ENCODE measurements around the gene PARVB. TPM values are rescaled to one million over a fixed set of nuclear protein-coding genes. Genes with fewer than 3 reads are reported as not detected.

Gene PARVB
- total RNA-seq, 2 experiments from 2014 or later: 42.7 to 45.9 TPM

DNA sequence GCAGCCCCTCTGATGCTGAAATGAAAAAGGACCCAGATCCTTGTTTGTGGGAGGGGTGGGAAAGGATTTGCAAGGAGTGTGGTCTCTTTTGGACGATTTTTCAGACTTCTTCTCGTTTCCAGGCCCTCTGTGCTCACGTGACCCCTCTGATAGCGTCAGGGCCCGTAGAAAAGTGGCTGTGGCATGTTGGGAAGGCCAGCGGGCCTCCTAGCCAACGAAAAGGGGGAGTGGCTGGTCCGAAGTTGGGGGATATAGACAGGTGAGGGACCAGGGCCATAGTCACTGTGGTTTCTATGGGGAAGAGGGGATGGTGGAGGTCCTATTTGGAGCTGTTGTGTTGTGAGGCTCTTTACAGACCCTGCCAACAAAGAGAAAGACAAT, 6.6 kb downstream of the PARVB start:
- Mint-ChIP-seq H3K27me3 (peaks cover 3% of the 10 kb centered on the region), H3K36me3 (ENCODE audit: low read depth) (no peaks in the 10 kb centered on the region), H3K4me1 (peaks cover 32% of the 10 kb centered on the region), H3K27ac (no peak overlapping the region), H3K9me3 (ENCODE audit: low read depth) (no peaks in the 10 kb centered on the region), H3K4me3 (no peak overlapping the region)
- DNase-seq (no peak), ATAC-seq (no peak)
- intact Hi-C loops (cut with DNase I, micrococcal nuclease): loop anchor here in 1 of 2 experiments (1.0 kb wide), 1 partner anchor 77 kb away; no protein-coding TSS in a partner anchor
- ChIA-PET CTCF (no interaction called here), POLR2A (no interaction called here)

DNA sequence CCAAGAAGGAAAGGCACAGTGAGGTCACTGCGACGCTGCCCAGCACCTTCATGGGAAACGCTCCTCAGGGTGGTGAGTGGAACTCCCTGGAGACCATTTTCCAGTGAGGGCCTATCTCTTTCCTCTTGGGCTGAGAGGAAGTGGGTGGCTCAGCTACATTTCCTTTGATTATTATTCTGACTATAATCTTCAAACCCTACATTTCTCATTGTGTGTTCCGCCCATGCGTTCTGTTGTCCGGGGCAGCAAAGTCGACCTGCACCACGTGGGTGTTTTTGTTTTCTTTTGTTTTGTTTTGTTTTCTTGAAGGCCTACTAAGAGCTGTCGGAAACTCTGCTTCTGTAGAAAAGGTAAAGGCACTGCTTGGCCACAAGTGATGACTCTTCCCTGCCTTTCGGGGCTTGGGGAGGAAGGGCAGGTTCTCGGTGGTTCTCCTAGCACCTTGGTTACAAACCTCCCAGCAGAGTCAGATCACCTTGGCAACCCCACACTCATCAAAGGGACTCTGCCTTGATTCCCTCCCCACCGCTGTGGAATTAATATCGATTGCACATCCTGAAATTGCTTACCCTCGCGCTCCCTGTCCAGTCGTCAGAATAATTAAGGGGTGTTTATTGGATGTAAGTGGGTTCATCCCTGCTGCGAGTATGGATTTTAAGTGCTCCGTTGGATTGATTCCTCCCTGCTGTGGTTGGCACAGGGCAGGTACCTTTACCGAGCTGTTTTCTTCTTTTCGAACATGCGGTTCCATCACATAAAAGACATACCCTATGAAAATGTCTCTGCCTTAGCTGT, 7.3 kb downstream of the PARVB start:
- DNase-seq: peak; percentile 48
- CTCF ChIA-PET: interaction anchor here (1.1 kb wide), 1 partner anchor 595 kb away, joined by 3 read pairs; no protein-coding TSS in a partner anchor
- Mint-ChIP-seq H3K4me1 (peaks cover 27% of the 10 kb centered on the region), H3K27me3 (peaks cover 2% of the 10 kb centered on the region), H3K4me3 (no peak overlapping the region), H3K9me3 (ENCODE audit: low read depth) (no peaks in the 10 kb centered on the region), H3K36me3 (ENCODE audit: low read depth) (no peaks in the 10 kb centered on the region), H3K27ac (peak overlapping the region; percentile 53)
- intact Hi-C loops (cut with DNase I, micrococcal nuclease): loop anchor here in 1 of 2 experiments (1.0 kb wide), 1 partner anchor 76 kb away; no protein-coding TSS in a partner anchor
- POLR2A ChIA-PET: no interaction called here
- ATAC-seq: peak; percentile 58

DNA sequence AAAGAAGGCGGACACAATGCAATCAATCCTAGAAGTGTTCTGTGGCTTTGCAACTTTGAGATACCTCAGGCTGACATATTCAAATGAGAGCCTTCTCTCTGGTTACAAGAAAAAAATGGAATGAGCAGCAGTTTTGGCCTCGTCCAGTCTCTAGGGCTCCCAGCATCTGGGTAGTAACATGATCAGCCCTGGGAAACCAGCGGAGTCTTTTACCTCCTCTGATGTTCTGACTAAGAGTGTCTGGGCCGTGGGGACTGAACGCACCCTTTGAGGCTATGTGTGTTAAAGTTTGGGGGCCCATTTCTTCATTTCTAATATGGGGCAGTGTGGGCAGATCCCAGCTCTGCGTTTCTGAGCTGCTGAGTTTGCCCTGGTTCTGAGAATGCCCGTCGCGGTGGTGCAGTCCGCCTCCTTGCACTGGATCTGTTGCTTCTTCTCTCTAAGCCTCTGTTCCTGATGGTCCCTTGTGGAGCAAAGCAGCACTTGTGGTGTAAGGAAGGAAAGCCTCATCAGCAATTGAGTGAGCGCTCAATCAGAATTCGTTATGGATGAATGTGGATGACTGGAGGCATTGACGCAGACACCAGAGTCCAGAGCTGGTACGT, 8.1 kb downstream of the PARVB start:
- CTCF ChIA-PET: interaction anchor here (1.1 kb wide), 1 partner anchor 594 kb away, joined by 3 read pairs; no protein-coding TSS in a partner anchor
- POLR2A ChIA-PET: no interaction called here
- H3K9me3 Mint-ChIP-seq (ENCODE audit: low read depth): no peaks in the 10 kb centered on the region
- ATAC-seq: no peak
- H3K27me3 Mint-ChIP-seq: no peaks in the 10 kb centered on the region
- H3K4me3 Mint-ChIP-seq: no peak overlapping the region
- H3K4me1 Mint-ChIP-seq: peaks cover 19% of the 10 kb centered on the region
- intact Hi-C loops (cut with DNase I, micrococcal nuclease): no loop called here
- H3K27ac Mint-ChIP-seq: no peak overlapping the region
- no peak for DNase-seq
- H3K36me3 Mint-ChIP-seq (ENCODE audit: low read depth): no peaks in the 10 kb centered on the region

DNA sequence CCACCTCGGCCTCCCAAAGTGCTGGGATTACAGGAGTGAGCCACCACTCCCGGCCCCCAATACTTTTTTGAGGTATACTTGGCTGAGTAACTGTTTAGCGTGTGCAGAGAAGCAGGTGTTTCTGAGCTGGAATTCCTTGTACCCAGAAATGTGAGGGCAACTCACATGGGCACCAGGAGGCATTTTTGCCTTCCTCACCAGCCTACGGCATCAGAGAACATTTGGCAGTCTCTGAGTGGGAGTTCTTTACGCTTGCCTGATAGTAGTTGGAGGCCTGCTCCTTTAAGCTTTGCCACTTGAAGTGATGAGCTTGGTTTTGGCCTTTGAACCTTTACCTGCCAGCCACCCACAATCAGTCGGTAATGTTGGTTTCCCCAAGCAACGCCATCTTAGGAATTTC, 9.2 kb downstream of the PARVB start:
- H3K27me3 Mint-ChIP-seq: no peaks in the 10 kb centered on the region
- H3K4me3 Mint-ChIP-seq: no peak overlapping the region
- ChIA-PET CTCF (no interaction called here), POLR2A (no interaction called here)
- peaks cover 18% of the 10 kb centered on the region for H3K4me1 Mint-ChIP-seq
- DNase-seq (no peak), ATAC-seq (no peak)
- intact Hi-C loops (cut with DNase I, micrococcal nuclease): no loop called here
- no peaks in the 10 kb centered on the region for H3K36me3 Mint-ChIP-seq (ENCODE audit: low read depth)
- no peaks in the 10 kb centered on the region for H3K9me3 Mint-ChIP-seq (ENCODE audit: low read depth)
- H3K27ac Mint-ChIP-seq: no peak overlapping the region

DNA sequence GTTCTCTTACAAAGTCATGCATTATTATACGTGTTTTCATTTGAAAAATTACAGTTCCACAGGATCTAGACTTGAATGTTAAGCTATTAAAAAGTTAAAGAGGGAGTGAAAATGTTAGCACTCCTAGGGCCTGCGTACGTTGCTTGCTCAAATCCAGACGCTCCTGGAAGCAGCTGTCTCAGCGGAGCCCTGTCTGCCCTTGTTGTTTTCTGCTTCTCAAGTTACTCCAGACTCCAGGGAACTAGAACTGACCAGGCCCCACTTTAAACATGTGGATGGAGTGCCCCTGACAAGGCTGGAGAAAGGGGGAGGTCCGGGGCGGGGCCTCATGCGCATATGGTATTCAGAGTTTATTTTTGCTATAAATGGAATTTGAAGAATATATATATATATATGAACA, 9.6 kb downstream of the PARVB start:
- no peaks in the 10 kb centered on the region for H3K9me3 Mint-ChIP-seq (ENCODE audit: low read depth)
- H3K4me1 Mint-ChIP-seq: peaks cover 19% of the 10 kb centered on the region
- ChIA-PET POLR2A (no interaction called here), CTCF (interaction anchor here (1.0 kb wide), 1 partner anchor 40 kb away, joined by 4 read pairs; no protein-coding TSS in a partner anchor)
- DNase-seq (no peak), ATAC-seq (no peak)
- H3K4me3 Mint-ChIP-seq: no peak overlapping the region
- no peaks in the 10 kb centered on the region for H3K36me3 Mint-ChIP-seq (ENCODE audit: low read depth)
- H3K27me3 Mint-ChIP-seq: no peaks in the 10 kb centered on the region
- no peak overlapping the region for H3K27ac Mint-ChIP-seq
- intact Hi-C loops (cut with DNase I, micrococcal nuclease): no loop called here

DNA sequence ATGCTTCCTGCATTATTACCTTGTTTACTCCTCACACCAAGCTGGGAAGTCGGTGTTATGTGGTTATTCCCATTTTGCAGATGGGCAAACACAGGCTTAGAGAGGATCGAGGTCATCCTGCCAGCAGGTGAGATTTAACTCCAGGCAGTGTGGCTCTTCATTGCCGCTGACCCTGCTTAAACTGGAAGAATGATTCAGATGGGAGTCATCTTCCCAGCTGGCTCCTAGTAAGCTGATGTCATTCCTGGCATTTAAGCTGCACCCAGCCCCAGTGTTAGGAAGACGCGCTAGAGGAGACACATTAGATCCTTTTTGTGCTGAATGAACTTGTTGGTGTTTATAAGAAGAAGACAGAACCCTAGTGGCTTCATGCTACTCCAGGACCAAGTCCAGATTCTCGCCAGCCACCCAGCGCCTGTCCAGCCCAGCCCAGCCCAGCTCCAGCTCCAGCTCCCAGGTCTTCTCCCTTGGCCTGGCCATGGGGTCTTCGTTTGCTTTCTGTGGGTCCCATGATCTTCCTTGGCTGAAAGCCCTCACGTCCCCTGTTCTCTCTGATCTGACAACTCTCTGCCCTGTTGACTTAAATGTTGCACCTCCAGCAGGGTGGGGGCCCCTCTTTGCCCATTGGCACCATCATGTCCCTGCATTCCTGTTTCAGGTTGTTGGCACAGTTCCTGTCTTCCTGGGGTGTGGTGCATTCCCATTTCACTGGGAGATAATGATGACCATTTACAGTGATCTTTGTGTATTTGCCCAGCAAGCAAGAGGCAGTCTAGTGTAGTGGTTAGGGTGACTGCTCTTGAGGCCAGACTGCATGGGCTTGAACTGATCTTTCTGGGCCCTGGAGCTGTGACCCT, 13.6 kb downstream of the PARVB start:
- ChIA-PET POLR2A (no interaction called here), CTCF (interaction anchor here (0.5 to 0.6 kb wide), 2 partner anchors 137 to 668 kb away, joined by 3 read pairs; no protein-coding TSS in a partner anchor)
- Mint-ChIP-seq H3K4me1 (peaks cover 11% of the 10 kb centered on the region), H3K4me3 (no peak overlapping the region), H3K36me3 (ENCODE audit: low read depth) (no peaks in the 10 kb centered on the region), H3K9me3 (ENCODE audit: low read depth) (no peaks in the 10 kb centered on the region), H3K27ac (no peak overlapping the region), H3K27me3 (peaks cover 2% of the 10 kb centered on the region)
- intact Hi-C loops (cut with DNase I, micrococcal nuclease): no loop called here
- DNase-seq (no peak), ATAC-seq (no peak)

DNA sequence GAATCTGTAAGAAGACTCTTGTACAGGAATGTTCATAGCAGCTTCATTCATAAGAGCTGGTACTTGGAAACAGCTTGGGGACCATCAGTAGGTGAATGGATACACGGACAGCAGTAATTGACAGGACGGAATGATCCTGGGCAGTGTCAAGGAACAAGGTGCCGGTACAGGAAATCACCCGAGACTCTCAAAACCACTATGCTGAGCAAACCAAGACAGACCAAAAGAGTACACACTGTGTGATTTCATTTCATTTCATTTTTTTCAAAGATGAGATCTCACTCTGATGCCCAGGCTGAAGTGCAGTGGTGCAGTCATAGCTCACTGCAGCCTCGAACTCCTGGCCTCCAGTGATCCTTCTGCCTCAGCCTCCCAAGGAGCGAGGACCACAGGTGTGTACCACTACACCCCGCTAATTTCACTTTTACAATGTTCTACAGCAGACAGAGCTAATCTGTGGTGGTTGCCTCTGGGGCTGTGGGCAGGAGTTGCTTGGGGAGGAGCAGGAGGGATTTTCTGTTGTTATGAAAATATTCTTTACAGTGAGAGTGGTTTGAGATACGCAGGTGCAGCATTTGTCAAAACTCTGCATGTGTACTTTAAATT, 15.6 kb downstream of the PARVB start:
- Mint-ChIP-seq H3K36me3 (ENCODE audit: low read depth) (no peaks in the 10 kb centered on the region), H3K9me3 (ENCODE audit: low read depth) (no peaks in the 10 kb centered on the region), H3K27ac (no peak overlapping the region), H3K4me3 (no peak overlapping the region), H3K4me1 (peaks cover 12% of the 10 kb centered on the region), H3K27me3 (peaks cover 2% of the 10 kb centered on the region)
- ATAC-seq (peak; percentile 30), DNase-seq (no peak)
- POLR2A ChIA-PET: no interaction called here
- CTCF ChIA-PET: interaction anchor here (0.6 kb wide), 1 partner anchor 207 kb away, joined by 3 read pairs; no protein-coding TSS in a partner anchor
- intact Hi-C loops (cut with DNase I, micrococcal nuclease): no loop called here

DNA sequence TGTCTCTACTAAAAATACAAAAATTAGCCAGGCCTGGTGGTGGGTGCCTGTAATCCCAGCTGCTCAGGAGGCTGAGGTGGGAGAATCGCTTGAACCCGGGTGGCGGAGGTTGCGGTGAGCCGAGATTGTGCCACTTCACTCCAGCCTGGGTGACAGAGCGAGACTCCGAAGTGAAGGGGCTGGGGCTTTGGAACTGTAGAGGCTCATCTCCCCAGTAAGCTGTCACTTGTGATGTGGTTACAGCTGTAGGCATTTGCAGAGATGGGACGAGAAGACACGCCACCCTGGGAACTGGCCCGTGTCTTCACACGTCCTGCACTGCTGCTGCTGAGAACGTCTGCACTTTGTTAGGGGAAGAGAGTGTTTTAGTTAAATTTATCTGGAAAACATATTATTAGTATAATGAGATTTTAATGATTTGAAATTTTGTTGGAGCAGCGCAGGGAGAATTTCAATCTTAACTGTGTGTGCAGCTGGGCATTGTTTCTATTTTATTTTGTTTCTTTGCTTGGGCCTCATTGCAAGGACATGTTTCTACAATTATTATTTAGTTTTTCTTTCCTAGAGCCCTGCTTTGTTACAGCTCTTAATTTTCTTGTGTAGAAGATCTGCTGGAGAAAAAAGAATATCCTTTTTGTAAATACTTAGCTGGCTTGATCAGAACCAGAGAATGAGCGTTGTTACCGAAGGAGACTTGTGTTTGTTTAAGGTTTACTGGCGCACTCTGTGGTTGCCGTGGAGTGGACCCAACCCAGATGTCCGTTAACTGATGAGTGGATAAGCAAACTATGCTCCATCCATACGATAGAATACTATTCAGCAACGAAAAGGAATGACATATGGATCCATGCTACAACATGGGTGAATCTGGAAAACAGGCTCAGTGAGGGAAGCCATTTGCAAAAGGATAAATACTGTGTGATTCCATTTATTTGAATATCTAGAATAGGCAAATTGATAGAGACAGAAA, 18.4 kb downstream of the PARVB start:
- DNase-seq (no peak), ATAC-seq (peak; percentile 30)
- intact Hi-C loops (cut with DNase I, micrococcal nuclease): no loop called here
- CTCF ChIA-PET: interaction anchor here (1.2 kb wide), 1 partner anchor 49 kb away, joined by 3 read pairs; no protein-coding TSS in a partner anchor
- POLR2A ChIA-PET: no interaction called here
- H3K27me3 Mint-ChIP-seq: peaks cover 2% of the 10 kb centered on the region
- no peaks in the 10 kb centered on the region for H3K9me3 Mint-ChIP-seq (ENCODE audit: low read depth)
- peaks cover 17% of the 10 kb centered on the region for H3K4me1 Mint-ChIP-seq
- no peaks in the 10 kb centered on the region for H3K36me3 Mint-ChIP-seq (ENCODE audit: low read depth)
- H3K4me3 Mint-ChIP-seq: no peak overlapping the region
- no peak overlapping the region for H3K27ac Mint-ChIP-seq

DNA sequence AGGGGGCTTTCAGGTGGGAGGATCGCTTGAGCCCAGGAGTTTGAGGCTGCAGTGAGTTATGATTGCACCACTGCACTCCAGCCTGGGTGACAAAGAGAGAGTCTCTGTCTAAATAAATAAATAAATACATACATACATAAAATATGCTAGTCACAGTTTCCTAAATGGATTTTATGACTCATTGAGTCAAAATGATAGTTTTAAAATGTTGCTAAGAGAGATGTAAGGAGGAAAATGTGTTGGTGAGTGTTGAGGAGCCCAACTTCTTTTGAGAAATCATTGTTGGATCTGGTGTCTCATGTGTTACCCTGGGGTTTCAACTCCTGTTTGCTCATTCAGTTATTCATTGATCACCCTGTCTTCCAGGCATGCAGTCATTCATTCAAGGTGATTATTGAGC, 21.0 kb downstream of the PARVB start:
- H3K27ac Mint-ChIP-seq: no peak overlapping the region
- H3K4me1 Mint-ChIP-seq: peaks cover 22% of the 10 kb centered on the region
- no peak overlapping the region for H3K4me3 Mint-ChIP-seq
- ATAC-seq (peak; percentile 16), DNase-seq (no peak)
- intact Hi-C loops (cut with DNase I, micrococcal nuclease): no loop called here
- CTCF ChIA-PET: no interaction called here
- POLR2A ChIA-PET: no interaction called here
- H3K36me3 Mint-ChIP-seq (ENCODE audit: low read depth): no peaks in the 10 kb centered on the region
- no peaks in the 10 kb centered on the region for H3K9me3 Mint-ChIP-seq (ENCODE audit: low read depth)
- no peaks in the 10 kb centered on the region for H3K27me3 Mint-ChIP-seq

DNA sequence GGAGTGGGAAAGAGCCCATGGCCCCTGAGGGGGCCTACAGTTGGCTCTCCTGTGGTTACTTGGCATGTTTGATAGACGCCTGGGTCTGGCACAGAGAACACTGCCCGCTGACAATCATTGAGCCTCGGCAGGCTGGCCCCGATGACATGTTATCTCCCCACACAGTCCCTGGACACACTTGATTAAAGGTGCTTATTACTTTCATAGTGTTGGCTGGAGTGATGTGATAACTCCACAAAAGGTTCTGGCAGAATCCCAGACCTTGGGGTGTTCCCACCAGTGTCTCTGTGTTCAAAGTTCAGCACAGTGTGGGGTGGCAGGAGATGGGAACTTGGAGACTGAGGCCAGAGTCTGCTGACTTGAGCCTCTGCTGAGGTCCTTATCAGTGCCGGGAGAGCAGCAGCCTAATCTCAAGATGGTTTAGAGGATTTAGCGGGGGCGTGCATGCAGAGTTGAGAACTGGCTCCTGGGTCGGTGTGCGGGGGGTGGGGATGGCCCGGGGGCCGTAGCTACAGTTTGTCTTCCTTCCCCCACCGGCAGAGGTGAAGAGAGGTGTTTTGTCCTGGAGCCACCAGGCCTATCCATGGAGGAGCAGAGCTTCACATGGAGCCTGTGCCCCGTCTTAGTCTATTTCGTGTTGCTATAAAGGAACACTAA, 22.5 kb downstream of the PARVB start:
- CTCF ChIA-PET: no interaction called here
- no peaks in the 10 kb centered on the region for H3K27me3 Mint-ChIP-seq

More for the DNA sequence above, 22.5 kb downstream of the PARVB start:
- Mint-ChIP-seq H3K9me3 (ENCODE audit: low read depth) (no peaks in the 10 kb centered on the region), H3K4me1 (peaks cover 29% of the 10 kb centered on the region), H3K27ac (no peak overlapping the region), H3K36me3 (ENCODE audit: low read depth) (no peaks in the 10 kb centered on the region), H3K4me3 (no peak overlapping the region)
- intact Hi-C loops (cut with DNase I, micrococcal nuclease): no loop called here
- DNase-seq: no peak
- POLR2A ChIA-PET: no interaction called here
- ATAC-seq: no peak

Data from activated CD4-positive, alpha-beta T cell treated with anti-CD3 and anti-CD28 coated beads for 36 hours (primary cell).